Neural cell (in vitro differentiated cells): ENCODE measurements around the gene SAYSD1. TPM values are rescaled to one million over a fixed set of nuclear protein-coding genes. Genes with fewer than 3 reads are reported as not detected.

Source experiments
- H2AFZ ChIP-seq: fragments of 200-600, 300-800 bp; sonication (generic), shearing (Covaris generic); 2 replicates; pipeline ENCODE4 v1.6.0; 2014; ENCODE audit warnings: low read depth, mild to moderate bottlenecking, antibody characterized with exemption, low read length, moderate library complexity
- H3F3A ChIP-seq: fragments of 200-600 bp; shearing (Covaris generic); 2 replicates; pipeline ENCODE4 v1.6.1; 2016; ENCODE audit warnings: mild to moderate bottlenecking, moderate library complexity, mixed read lengths, antibody characterized with exemption, low read length; ENCODE audit not compliant: insufficient read depth, poor library complexity, severe bottlenecking
- H3K27ac ChIP-seq: fragments of 200-600, 300-800 bp; sonication (generic), shearing (Covaris generic); 2 replicates; pipeline ENCODE4 v1.5.1; 2014; ENCODE audit warnings: mild to moderate bottlenecking, low read length, moderate library complexity
- H3K27me3 ChIP-seq: fragments of 300-800, 200-600 bp; sonication (generic), shearing (Covaris generic); 2 replicates; pipeline ENCODE4 v1.6.0; 2014; ENCODE audit warnings: mild to moderate bottlenecking, low read depth, low read length, moderate library complexity; ENCODE audit not compliant: insufficient read depth
- H3K36me3 ChIP-seq: fragments of 300-800, 200-600 bp; sonication (generic), shearing (Covaris generic); 2 replicates; pipeline ENCODE4 v1.5.1; 2014; ENCODE audit warnings: mild to moderate bottlenecking, antibody characterized with exemption, low read length, moderate library complexity; ENCODE audit not compliant: insufficient read depth
- H3K4me2 ChIP-seq: fragments of 300-800, 200-600 bp; sonication (generic), shearing (Covaris generic); 2 replicates; pipeline ENCODE4 v1.6.0; 2014; ENCODE audit warnings: mild to moderate bottlenecking, low read length
- H3K4me3 ChIP-seq: fragments of 300-800, 200-600 bp; sonication (generic), shearing (Covaris generic); 2 replicates; pipeline ENCODE4 v1.5.1; 2014; ENCODE audit warnings: mild to moderate bottlenecking, low read length, moderate library complexity
- H3K79me2 ChIP-seq: fragments of 200-600 bp; shearing (Covaris generic); replicated peaks from 2 replicates; pipeline ENCODE4 v1.6.0; 2014; ENCODE audit warnings: mild to moderate bottlenecking, low read length, moderate library complexity; ENCODE audit not compliant: insufficient read depth
- H3K9ac ChIP-seq: fragments of 300-800, 200-600 bp; sonication (generic), shearing (Covaris generic); 2 replicates; pipeline ENCODE4 v1.6.1; 2016; ENCODE audit warnings: mild to moderate bottlenecking, low read length, mixed read lengths
- H3K9me2 ChIP-seq: fragments of 200-600 bp; shearing (Covaris generic); 2 replicates; pipeline ENCODE4 v1.6.1; 2016; ENCODE audit warnings: mild to moderate bottlenecking, low read length, mixed read lengths; ENCODE audit not compliant: insufficient read depth
- H3K9me3 ChIP-seq: fragments of 200-600, 300-800 bp; sonication (generic), shearing (Covaris generic); 2 replicates; pipeline ENCODE4 v1.6.1; 2016; ENCODE audit warnings: mild to moderate bottlenecking, mixed run types, low read length, moderate library complexity, mixed read lengths
- H4K20me1 ChIP-seq: fragments of 200-600 bp; shearing (Covaris generic); 2 replicates; pipeline ENCODE4 v1.6.1; 2016; ENCODE audit warnings: mild to moderate bottlenecking, mixed run types; ENCODE audit not compliant: insufficient read depth
- CTCF ChIP-seq: fragments of 450-650 bp; IDR thresholded peaks from 2 replicates; pipeline ENCODE4 v1.5.1; 2014; ENCODE audit warnings: antibody characterized with exemption, mild to moderate bottlenecking, moderate library complexity; ENCODE audit not compliant: poor library complexity, severe bottlenecking
- EP300 ChIP-seq: fragments of 450-650 bp; conservative IDR thresholded peaks from 2 replicates; pipeline ENCODE4 v1.6.1; 2014; ENCODE audit warnings: antibody characterized with exemption, mild to moderate bottlenecking, moderate library complexity; ENCODE audit not compliant: poor library complexity, severe bottlenecking
- EZH2 ChIP-seq: fragments of 200-600, 300-800 bp; shearing (Covaris generic), sonication (generic); IDR thresholded peaks from 2 replicates; pipeline ENCODE4 v1.6.1; 2014; ENCODE audit warnings: antibody characterized with exemption, low read length, borderline replicate concordance, mild to moderate bottlenecking; ENCODE audit not compliant: insufficient read depth, poor library complexity, severe bottlenecking
- MXI1 ChIP-seq: fragments of 450-650 bp; conservative IDR thresholded peaks from 2 replicates; pipeline ENCODE4 v1.6.1; 2014; ENCODE audit warnings: antibody characterized with exemption, mild to moderate bottlenecking; ENCODE audit not compliant: poor library complexity, severe bottlenecking
- POLR2AphosphoS5 ChIP-seq: IDR thresholded peaks from 2 replicates; pipeline ENCODE4 v1.6.1; 2012
- RAD21 ChIP-seq: fragments of 450-650 bp; conservative IDR thresholded peaks from 2 replicates; pipeline ENCODE4 v1.6.1; 2014; ENCODE audit warnings: antibody characterized with exemption, mild to moderate bottlenecking, moderate library complexity
- SMC3 ChIP-seq: fragments of 450-650 bp; conservative IDR thresholded peaks from 2 replicates; pipeline ENCODE4 v1.6.1; 2014; ENCODE audit warnings: antibody characterized with exemption, mild to moderate bottlenecking, moderate library complexity; ENCODE audit not compliant: poor library complexity
- TAF1 ChIP-seq: IDR thresholded peaks from 2 replicates; pipeline ENCODE4 v1.6.1; 2012; ENCODE audit warnings: low read depth
- polyA plus RNA-seq: library from polyadenylated mRNA; depleted of rRNA; stranded (reverse); fragments of >200 nt; gene quantifications from 2 replicates; pipeline ENCODE4 v1.2.3, GENCODE V29; 2014
- TF ChIP-seq, protein P1 (sequence below): IDR thresholded peaks from 2 replicates; pipeline ENCODE4 v1.6.1; 2012; ENCODE audit warnings: borderline replicate concordance

Gene SAYSD1
- polyA plus RNA-seq, 1 donor from 2014 or later: 40.5 TPM

GRCh38 chr6:39060467-39061160, 54.4 kb downstream of the SAYSD1 start:
- no peak overlapping the region for H3K4me3 ChIP-seq
- no peaks in the 10 kb centered on the region for H3K79me2 ChIP-seq
- H2AFZ ChIP-seq: no peak overlapping the region
- no peaks in the 10 kb centered on the region for H3K9me3 ChIP-seq
- no peaks in the 10 kb centered on the region for H4K20me1 ChIP-seq
- H3K27ac ChIP-seq: no peak overlapping the region
- TF ChIP-seq POLR2AphosphoS5 (no peak), TAF1 (no peak), EZH2 (no peak), MXI1 (no peak), SMC3 (no peak), EP300 (no peak), CTCF (no peak), RAD21 (no peak)
- TF ChIP-seq, protein P1, sequence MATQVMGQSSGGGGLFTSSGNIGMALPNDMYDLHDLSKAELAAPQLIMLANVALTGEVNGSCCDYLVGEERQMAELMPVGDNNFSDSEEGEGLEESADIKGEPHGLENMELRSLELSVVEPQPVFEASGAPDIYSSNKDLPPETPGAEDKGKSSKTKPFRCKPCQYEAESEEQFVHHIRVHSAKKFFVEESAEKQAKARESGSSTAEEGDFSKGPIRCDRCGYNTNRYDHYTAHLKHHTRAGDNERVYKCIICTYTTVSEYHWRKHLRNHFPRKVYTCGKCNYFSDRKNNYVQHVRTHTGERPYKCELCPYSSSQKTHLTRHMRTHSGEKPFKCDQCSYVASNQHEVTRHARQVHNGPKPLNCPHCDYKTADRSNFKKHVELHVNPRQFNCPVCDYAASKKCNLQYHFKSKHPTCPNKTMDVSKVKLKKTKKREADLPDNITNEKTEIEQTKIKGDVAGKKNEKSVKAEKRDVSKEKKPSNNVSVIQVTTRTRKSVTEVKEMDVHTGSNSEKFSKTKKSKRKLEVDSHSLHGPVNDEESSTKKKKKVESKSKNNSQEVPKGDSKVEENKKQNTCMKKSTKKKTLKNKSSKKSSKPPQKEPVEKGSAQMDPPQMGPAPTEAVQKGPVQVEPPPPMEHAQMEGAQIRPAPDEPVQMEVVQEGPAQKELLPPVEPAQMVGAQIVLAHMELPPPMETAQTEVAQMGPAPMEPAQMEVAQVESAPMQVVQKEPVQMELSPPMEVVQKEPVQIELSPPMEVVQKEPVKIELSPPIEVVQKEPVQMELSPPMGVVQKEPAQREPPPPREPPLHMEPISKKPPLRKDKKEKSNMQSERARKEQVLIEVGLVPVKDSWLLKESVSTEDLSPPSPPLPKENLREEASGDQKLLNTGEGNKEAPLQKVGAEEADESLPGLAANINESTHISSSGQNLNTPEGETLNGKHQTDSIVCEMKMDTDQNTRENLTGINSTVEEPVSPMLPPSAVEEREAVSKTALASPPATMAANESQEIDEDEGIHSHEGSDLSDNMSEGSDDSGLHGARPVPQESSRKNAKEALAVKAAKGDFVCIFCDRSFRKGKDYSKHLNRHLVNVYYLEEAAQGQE: no peak
- H3K27me3 ChIP-seq: no peaks in the 10 kb centered on the region
- H3F3A ChIP-seq: no peaks in the 10 kb centered on the region
- H3K4me2 ChIP-seq: no peak overlapping the region
- H3K36me3 ChIP-seq: no peaks in the 10 kb centered on the region
- H3K9me2 ChIP-seq: no peaks in the 10 kb centered on the region
- no peak overlapping the region for H3K9ac ChIP-seq

- H4K20me1 ChIP-seq: no peaks in the 10 kb centered on the region
- no peak overlapping the region for H2AFZ ChIP-seq
- no peak overlapping the region for H3K4me3 ChIP-seq
- no peaks in the 10 kb centered on the region for H3K9me2 ChIP-seq
- H3K4me2 ChIP-seq: no peak overlapping the region
- no peak overlapping the region for H3K9ac ChIP-seq
- H3K79me2 ChIP-seq: no peaks in the 10 kb centered on the region
- no peaks in the 10 kb centered on the region for H3K9me3 ChIP-seq
- no peaks in the 10 kb centered on the region for H3K36me3 ChIP-seq
- no peaks in the 10 kb centered on the region for H3F3A ChIP-seq
- H3K27me3 ChIP-seq: no peaks in the 10 kb centered on the region
- H3K27ac ChIP-seq: no peak overlapping the region
- no peak for TF ChIP-seq MXI1
- TF ChIP-seq CTCF: no peak
- TF ChIP-seq POLR2AphosphoS5: no peak
- no peak for TF ChIP-seq TAF1
- TF ChIP-seq, protein P1: no peak
- no peak for TF ChIP-seq RAD21
- no peak for TF ChIP-seq EP300
- TF ChIP-seq EZH2: no peak
- no peak for TF ChIP-seq SMC3
Observed at GRCh38 chr6:39059496-39060310, 55.3 kb downstream of the SAYSD1 start.
